ENCODE measurements around the gene FAM170B. TPM values are rescaled to one million over a fixed set of nuclear protein-coding genes. Genes with fewer than 3 reads are reported as not detected.

FAM170B gene
- total and polyA plus RNA-seq, 9 of the 15 experiments (the other 6 are each of a cell fraction or from before 2014, with no cell fraction given) = 0.11 to 0.21 TPM; not detected in 7

- Histone ChIP-seq H3K4me2 (ENCODE audit: insufficient read depth, low read length) (peak overlapping the region; percentile 63), H2AFZ (ENCODE audit: low read depth, low read length) (peak overlapping the region; percentile 78), H3K36me3 (ENCODE audit: control insufficient read depth, insufficient read depth, low read length) (peaks cover 77% of the 10 kb centered on the region), H3K27ac (ENCODE audit: extremely low read depth, low read depth, low read length) (peak overlapping the region; percentile 66), H3K27me3 (ENCODE audit: control insufficient read depth in 2 of 2, insufficient read depth in 2 of 2, low read length in 2 of 2) (no peaks in the 10 kb centered on the region), H3K9me1 (ENCODE audit: control insufficient read depth, insufficient read depth, low read length) (no peaks in the 10 kb centered on the region), H3K9me3 (replicated peaks; ENCODE audit: control insufficient read depth, insufficient read depth, low read depth, low read length) (no peaks in the 10 kb centered on the region), H3K4me1 (replicated peaks in 1 of 2; ENCODE audit: control insufficient read depth in 2 of 2, insufficient read depth in 2 of 2, low read length in 2 of 2) (peaks cover 51 to 68% of the 10 kb centered on the region in 2 experiments), H4K20me1 (replicated peaks; ENCODE audit: control insufficient read depth, insufficient read depth, low read length) (no peaks in the 10 kb centered on the region), H3K9ac (ENCODE audit: insufficient read depth in 1 of 2, low read depth in 2 of 2, low read length in 2 of 2) (peak overlapping the region; percentile 51 to 71; a peak in 3 of 4 replicates), H3K4me3 (no peak overlapping the region), H3K79me2 (ENCODE audit: control insufficient read depth, insufficient read depth, low read length) (peaks cover 4% of the 10 kb centered on the region; the same call in 1 of the 3 replicates)
- 8% methylated on average over 8 of the region's 8 CpGs for WGBS (ENCODE audit: insufficient coverage, low coverage, missing lambda C conversion rate)
- ChIA-PET CTCF (ENCODE audit: low intra/inter-chr PET ratio) (interaction anchor here (0.6 to 2.9 kb wide), 2 partner anchors 76 to 180 kb away, joined by 3 to 11 read pairs; no protein-coding TSS in a partner anchor), POLR2A (interaction anchor here (0.6 to 2.3 kb wide), 11 partner anchors 8 to 344 kb away, joined by 3 to 30 read pairs (median 3); partner anchors contain the start of gene C10orf71)
- in situ Hi-C loops (cut with MboI) = no loop called here
- BruUV-seq (replicated peaks) = no TSS peak
- intact Hi-C loops (cut with micrococcal nuclease) = loop anchor here (1.0 to 5.0 kb wide), 5 partner anchors 43 to 351 kb away; no protein-coding TSS in a partner anchor
- peak; percentile 75 for ATAC-seq
- peak; percentile 98 for FAIRE-seq
- DNase-seq (ENCODE audit: extremely low read depth in 1 of 4, low spot score in 3 of 4) = peak; percentile 56 to 89 (median 69)
- 0 out of 2 replicates have a peak, but pooled peaks have one; percentile 26 for TF ChIP-seq CREB1 (IDR thresholded peaks at IDR 0.05)
- TF ChIP-seq CREB1 (CRISPR knock-in tag; IDR thresholded peaks at IDR 0.05) = peak; percentile 20; the same call in 1 of the 2 replicates
- no peak for TF ChIP-seq ZNF124 (CRISPR knock-in tag; IDR thresholded peaks at IDR 0.05)
- TF ChIP-seq ZBTB17 (CRISPR knock-in tag; IDR thresholded peaks at IDR 0.05) = no peak
- peak; percentile 92 for TF ChIP-seq ZNF592 (IDR thresholded peaks at IDR 0.05)
- peak in 1 of 2 experiments; percentile 65; a peak in 1 of 4 replicates for TF ChIP-seq RCOR1 (IDR thresholded peaks at IDR 0.05; ENCODE audit: borderline replicate concordance in 1 of 2, low read depth in 2 of 2, low read length in 2 of 2)
- TF ChIP-seq CEBPG (CRISPR knock-in tag; IDR thresholded peaks at IDR 0.05) = peak; percentile 90
- TF ChIP-seq CEBPG (tag; conservative IDR thresholded peaks at IDR 0.05 in 1 of 2, IDR thresholded peaks at IDR 0.05 in 1 of 2) = peak; percentile 62 to 67; a peak in 3 of 4 replicates
- TF ChIP-seq FOXK2 (conservative IDR thresholded peaks at IDR 0.05 in 1 of 2, IDR thresholded peaks at IDR 0.05 in 1 of 2; ENCODE audit: low read depth in 2 of 2) = peak; percentile 44 to 54; a peak in 2 of 4 replicates
- TF ChIP-seq RBM14 (IDR thresholded peaks at IDR 0.05; ENCODE audit: borderline replicate concordance, insufficient read depth, low read depth, low read length) = no peak
- peak; percentile 74 for TF ChIP-seq ATF7 (IDR thresholded peaks at IDR 0.05)
- TF ChIP-seq SMARCA4 (IDR thresholded peaks at IDR 0.05) = peak; percentile 94
- TF ChIP-seq TCF7 (IDR thresholded peaks at IDR 0.05; ENCODE audit: borderline replicate concordance) = peak; percentile 63; the same call in 1 of the 2 replicates
- 0 out of 2 replicates have a peak, but pooled peaks have one; percentile 30 for TF ChIP-seq FOXK1 (CRISPR knock-in tag; IDR thresholded peaks at IDR 0.05; ENCODE audit: borderline replicate concordance)
- TF ChIP-seq PHB (CRISPR knock-in tag; IDR thresholded peaks at IDR 0.05) = no peak
- TF ChIP-seq ZNF395 (CRISPR knock-in tag; IDR thresholded peaks at IDR 0.05) = peak; percentile 31; the same call in 1 of the 2 replicates
- 0 out of 4 replicates have a peak, but pooled peaks of 1 of the 2 experiments have one; percentile 18 for TF ChIP-seq NRF1 (conservative IDR thresholded peaks at IDR 0.05 in 1 of 2, IDR thresholded peaks at IDR 0.05 in 1 of 2)
These were observed 27.7 kb upstream of the FAM170B start for GRCh38 chr10:49161411-49161997.

Measured in K562 (cell line).